Calu3 (cell line): ENCODE measurements around the gene FBP1. TPM values are rescaled to one million over a fixed set of nuclear protein-coding genes. Genes with fewer than 3 reads are reported as not detected.

ENCODE experiments used
- BruUV-seq: library from RNA; stranded (reverse); fragments of 400-500 nt; replicated peaks from 2 replicates; lab custom pipeline; 2021; lab: Mats Ljungman, UMichigan
- CTCF ChIA-PET: fragments of 300-600 bp; sonication (Branson Sonifier 250); formaldehyde crosslinking; loops from one replicate; lab custom pipeline; 2022; ENCODE audit warnings: antibody characterized with exemption; lab: Charles Lee
- DNase-seq: peaks from one replicate; pipeline ENCODE4 v3.0.0; 2022
- H3K27ac Mint-ChIP-seq: one replicate; pipeline ENCODE4 v1.8.0; 2022; ENCODE audit warnings: mixed read lengths; ENCODE audit not compliant: unreplicated experiment
- H3K27me3 Mint-ChIP-seq: one replicate; pipeline ENCODE4 v1.8.0; 2022; ENCODE audit warnings: mixed read lengths; ENCODE audit not compliant: unreplicated experiment
- H3K36me3 Mint-ChIP-seq: one replicate; pipeline ENCODE4 v1.8.0; 2022; ENCODE audit warnings: mild to moderate bottlenecking, moderate library complexity, mixed read lengths; ENCODE audit not compliant: insufficient read depth, unreplicated experiment
- H3K4me1 Mint-ChIP-seq: one replicate; pipeline ENCODE4 v1.8.0; 2022; ENCODE audit warnings: mild to moderate bottlenecking, low read depth, mixed read lengths; ENCODE audit not compliant: unreplicated experiment
- H3K4me3 Mint-ChIP-seq: one replicate; pipeline ENCODE4 v1.8.0; 2022; ENCODE audit warnings: mild to moderate bottlenecking, low read depth, moderate library complexity, mixed read lengths; ENCODE audit not compliant: unreplicated experiment
- H3K9me3 Mint-ChIP-seq: one replicate; pipeline ENCODE4 v1.8.0; 2022; ENCODE audit warnings: low read depth, mixed read lengths; ENCODE audit not compliant: unreplicated experiment
- intact Hi-C: fragments of 100-400 bp; cut with micrococcal nuclease; formaldehyde crosslinking; loops from one replicate; pipeline ENCODE4 v1.10.0; 2022; ENCODE audit not compliant: unreplicated experiment
- total RNA-seq: library from RNA; stranded (reverse); gene quantifications from 2 replicates; pipeline ENCODE4 v1.2.3, GENCODE V29; 2022
- TF ChIP-seq, protein P1 (sequence below): fragments of 200-600 bp; IDR thresholded peaks from one replicate; pipeline ENCODE4 v1.8.0; 2022; ENCODE audit warnings: antibody characterized with exemption; ENCODE audit not compliant: unreplicated experiment

FBP1 gene
- total RNA-seq, 1 experiment from 2014 or later = 7.7 TPM

DNA sequence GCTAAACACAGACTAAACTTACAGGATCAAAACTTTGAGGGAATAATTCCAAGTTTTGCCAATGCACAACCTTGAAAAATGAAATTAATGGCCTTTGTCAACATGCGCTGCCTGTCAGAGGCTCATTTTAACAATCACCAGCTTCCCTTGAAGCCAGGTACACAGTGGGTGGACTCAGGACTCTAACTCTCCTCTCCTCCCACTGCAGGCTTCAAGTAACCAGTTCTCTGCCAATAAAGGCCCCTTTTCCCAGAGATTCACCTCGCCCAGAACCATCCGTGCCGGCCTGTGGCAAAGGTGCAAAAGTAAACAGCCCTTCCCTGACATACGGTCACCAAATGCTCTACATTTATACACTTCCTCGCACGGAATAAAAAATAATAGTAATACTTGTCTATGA, 27.2 kb downstream of the FBP1 start:
- Mint-ChIP-seq H3K9me3 (no peaks in the 10 kb centered on the region), H3K4me3 (no peak overlapping the region), H3K27ac (no peak overlapping the region), H3K36me3 (no peaks in the 10 kb centered on the region), H3K27me3 (no peaks in the 10 kb centered on the region), H3K4me1 (peaks cover 30% of the 10 kb centered on the region)
- TF ChIP-seq, protein P1, sequence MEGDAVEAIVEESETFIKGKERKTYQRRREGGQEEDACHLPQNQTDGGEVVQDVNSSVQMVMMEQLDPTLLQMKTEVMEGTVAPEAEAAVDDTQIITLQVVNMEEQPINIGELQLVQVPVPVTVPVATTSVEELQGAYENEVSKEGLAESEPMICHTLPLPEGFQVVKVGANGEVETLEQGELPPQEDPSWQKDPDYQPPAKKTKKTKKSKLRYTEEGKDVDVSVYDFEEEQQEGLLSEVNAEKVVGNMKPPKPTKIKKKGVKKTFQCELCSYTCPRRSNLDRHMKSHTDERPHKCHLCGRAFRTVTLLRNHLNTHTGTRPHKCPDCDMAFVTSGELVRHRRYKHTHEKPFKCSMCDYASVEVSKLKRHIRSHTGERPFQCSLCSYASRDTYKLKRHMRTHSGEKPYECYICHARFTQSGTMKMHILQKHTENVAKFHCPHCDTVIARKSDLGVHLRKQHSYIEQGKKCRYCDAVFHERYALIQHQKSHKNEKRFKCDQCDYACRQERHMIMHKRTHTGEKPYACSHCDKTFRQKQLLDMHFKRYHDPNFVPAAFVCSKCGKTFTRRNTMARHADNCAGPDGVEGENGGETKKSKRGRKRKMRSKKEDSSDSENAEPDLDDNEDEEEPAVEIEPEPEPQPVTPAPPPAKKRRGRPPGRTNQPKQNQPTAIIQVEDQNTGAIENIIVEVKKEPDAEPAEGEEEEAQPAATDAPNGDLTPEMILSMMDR = no peak
- BruUV-seq = no TSS peak
- intact Hi-C loops = no loop called here
- DNase-seq = no peak
- CTCF ChIA-PET = interaction anchor here (0.6 kb wide), 1 partner anchor 18 kb away, joined by 3 read pairs; the partner anchor contains the start of gene FBP2

DNA sequence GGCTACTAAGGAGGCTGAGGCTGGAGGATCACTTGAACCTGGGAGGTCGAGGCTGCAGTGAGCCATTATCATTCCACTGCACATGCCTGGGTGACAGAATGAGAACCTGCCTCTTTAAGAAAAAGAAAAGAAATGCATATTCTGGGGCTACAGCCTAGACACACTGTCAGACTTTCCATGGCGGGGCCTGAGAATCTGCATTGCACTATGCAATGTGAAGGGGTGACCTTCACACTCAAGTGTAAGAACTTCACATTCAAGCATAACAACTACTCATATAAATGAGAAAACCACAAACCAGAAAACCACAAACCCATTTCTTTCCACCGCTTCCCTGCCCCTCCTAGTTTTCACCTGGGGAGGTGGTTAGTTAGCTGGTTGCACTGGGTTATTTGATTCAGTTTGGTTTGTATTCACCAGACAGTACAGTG, 27.7 kb downstream of the FBP1 start:
- H3K36me3 Mint-ChIP-seq = no peaks in the 10 kb centered on the region
- H3K27ac Mint-ChIP-seq = no peak overlapping the region
- no peak for DNase-seq

DNA sequence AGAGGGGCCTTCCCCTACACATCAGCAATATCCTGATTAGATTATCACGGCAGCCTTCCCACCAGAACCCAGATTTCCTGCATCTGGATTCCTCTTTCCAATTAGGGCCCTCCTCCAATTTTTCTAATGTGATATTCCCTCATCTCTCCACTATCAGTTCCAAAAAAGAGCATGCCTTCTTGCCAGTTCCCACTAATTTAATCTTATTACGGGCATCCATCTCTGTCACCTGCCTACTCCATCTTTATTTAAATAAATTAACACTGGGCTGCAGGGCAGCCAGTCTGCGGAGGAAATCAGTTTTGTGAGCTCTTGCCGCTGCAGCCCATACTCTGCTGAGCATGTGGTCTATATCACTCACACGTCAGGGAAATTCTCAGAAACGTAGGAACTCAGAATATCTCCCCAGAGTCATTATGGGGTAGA, 29.1 kb downstream of the FBP1 start:
- Mint-ChIP-seq H3K9me3 (no peaks in the 10 kb centered on the region), H3K4me1 (peaks cover 35% of the 10 kb centered on the region), H3K4me3 (no peak overlapping the region), H3K27ac (no peak overlapping the region), H3K36me3 (no peaks in the 10 kb centered on the region), H3K27me3 (no peaks in the 10 kb centered on the region)
- CTCF ChIA-PET = no interaction called here
- TF ChIP-seq, protein P1 = no peak
- BruUV-seq = no TSS peak
- intact Hi-C loops = no loop called here
- no peak for DNase-seq

More for the DNA sequence above, 27.7 kb downstream of the FBP1 start:
- CTCF ChIA-PET = interaction anchor here (0.6 kb wide), 1 partner anchor 18 kb away, joined by 3 read pairs; the partner anchor contains the start of gene FBP2
- Mint-ChIP-seq H3K4me1 (peaks cover 34% of the 10 kb centered on the region), H3K9me3 (no peaks in the 10 kb centered on the region), H3K27me3 (no peaks in the 10 kb centered on the region), H3K4me3 (no peak overlapping the region)
- BruUV-seq = no TSS peak
- TF ChIP-seq, protein P1 = no peak
- intact Hi-C loops = no loop called here

DNA sequence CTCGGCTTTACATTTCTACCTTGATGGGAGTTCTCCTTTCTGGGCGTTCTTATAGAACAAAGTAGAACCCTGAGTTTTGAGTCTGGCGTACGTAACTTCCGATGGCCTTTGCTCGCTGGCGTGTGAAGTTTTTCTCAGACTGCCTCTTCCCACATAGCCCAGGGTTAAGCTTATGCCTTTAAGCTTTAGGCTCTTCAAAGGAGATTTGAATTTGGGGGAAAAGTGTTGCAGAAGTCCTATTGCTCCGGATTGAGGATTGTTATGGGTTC, 32.0 kb downstream of the FBP1 start:
- Mint-ChIP-seq H3K27me3 (no peaks in the 10 kb centered on the region), H3K36me3 (no peaks in the 10 kb centered on the region), H3K9me3 (no peaks in the 10 kb centered on the region), H3K27ac (no peak overlapping the region), H3K4me1 (peaks cover 35% of the 10 kb centered on the region), H3K4me3 (no peak overlapping the region)
- intact Hi-C loops = no loop called here
- no peak for DNase-seq
- TF ChIP-seq, protein P1 = no peak
- CTCF ChIA-PET = no interaction called here
- no TSS peak for BruUV-seq
